NCI-H2227 treated with DMSO at 0.1 percent for 48 hours (cell line): Measurements from ENCODE around the gene SLC22A12.

Experiments used
- DNase-seq: peaks from one replicate; lab custom pipeline; 2025; lab: John Stamatoyannopoulos, UW

Gene SLC22A12

GRCh38 chr11:64627371-64627770, 36.4 kb downstream of the SLC22A12 start:
- no peak for DNase-seq

- no peak for DNase-seq
These were observed 37.6 kb downstream of the SLC22A12 start for GRCh38 chr11:64628596-64628995.

GRCh38 chr11:64629103-64629502, 38.1 kb downstream of the SLC22A12 start:
- no peak for DNase-seq

GRCh38 chr11:64629796-64630562, 39.0 kb downstream of the SLC22A12 start:
- DNase-seq: no peak

- no peak for DNase-seq
These were observed 40.7 kb downstream of the SLC22A12 start for GRCh38 chr11:64631675-64632074.

- no peak for DNase-seq
These were observed 41.2 kb downstream of the SLC22A12 start for GRCh38 chr11:64632237-64632636.

GRCh38 chr11:64632654-64633053, 41.6 kb downstream of the SLC22A12 start:
- no peak for DNase-seq

- DNase-seq: no peak
These were observed 42.6 kb downstream of the SLC22A12 start for GRCh38 chr11:64633555-64634159.

- DNase-seq: peak; percentile 75
These were observed 46.5 kb downstream of the SLC22A12 start for GRCh38 chr11:64637334-64638017.

- peak; percentile 93 for DNase-seq
These were observed 47.1 kb downstream of the SLC22A12 start for GRCh38 chr11:64638018-64638665.

GRCh38 chr11:64638829-64639228, 47.8 kb downstream of the SLC22A12 start:
- DNase-seq: no peak

- DNase-seq: no peak
These were observed 48.9 kb downstream of the SLC22A12 start for GRCh38 chr11:64639885-64640284.

- DNase-seq: no peak
These were observed 50.8 kb downstream of the SLC22A12 start for GRCh38 chr11:64641596-64642417.

- DNase-seq: no peak
These were observed 51.4 kb downstream of the SLC22A12 start for GRCh38 chr11:64642418-64642735.

- no peak for DNase-seq
These were observed 51.8 kb downstream of the SLC22A12 start for GRCh38 chr11:64642871-64643255.

GRCh38 chr11:64643256-64643881, 52.3 kb downstream of the SLC22A12 start:
- peak; percentile 85 for DNase-seq

- no peak for DNase-seq
These were observed 53.1 kb downstream of the SLC22A12 start for GRCh38 chr11:64643920-64644646.

- no peak for DNase-seq
These were observed 53.7 kb downstream of the SLC22A12 start for GRCh38 chr11:64644647-64645275.

- no peak for DNase-seq
These were observed 56.2 kb downstream of the SLC22A12 start for GRCh38 chr11:64647019-64647779.
